HG03135 (cell line): ENCODE results near the gene DGCR6L.
"Not testable (repeated sequence)": the region's sequence is repeated elsewhere in the genome, so short reads cannot be mapped to it uniquely, and the experiment has no call there.

Experiments
- ATAC-seq: cut with Tn5 transposase; IDR thresholded peaks from one replicate; pipeline ENCODE4 v1.9.1; 2021; ENCODE audit warnings: mild to moderate bottlenecking, moderate library complexity; ENCODE audit not compliant: unreplicated experiment

DGCR6L gene

DNA sequence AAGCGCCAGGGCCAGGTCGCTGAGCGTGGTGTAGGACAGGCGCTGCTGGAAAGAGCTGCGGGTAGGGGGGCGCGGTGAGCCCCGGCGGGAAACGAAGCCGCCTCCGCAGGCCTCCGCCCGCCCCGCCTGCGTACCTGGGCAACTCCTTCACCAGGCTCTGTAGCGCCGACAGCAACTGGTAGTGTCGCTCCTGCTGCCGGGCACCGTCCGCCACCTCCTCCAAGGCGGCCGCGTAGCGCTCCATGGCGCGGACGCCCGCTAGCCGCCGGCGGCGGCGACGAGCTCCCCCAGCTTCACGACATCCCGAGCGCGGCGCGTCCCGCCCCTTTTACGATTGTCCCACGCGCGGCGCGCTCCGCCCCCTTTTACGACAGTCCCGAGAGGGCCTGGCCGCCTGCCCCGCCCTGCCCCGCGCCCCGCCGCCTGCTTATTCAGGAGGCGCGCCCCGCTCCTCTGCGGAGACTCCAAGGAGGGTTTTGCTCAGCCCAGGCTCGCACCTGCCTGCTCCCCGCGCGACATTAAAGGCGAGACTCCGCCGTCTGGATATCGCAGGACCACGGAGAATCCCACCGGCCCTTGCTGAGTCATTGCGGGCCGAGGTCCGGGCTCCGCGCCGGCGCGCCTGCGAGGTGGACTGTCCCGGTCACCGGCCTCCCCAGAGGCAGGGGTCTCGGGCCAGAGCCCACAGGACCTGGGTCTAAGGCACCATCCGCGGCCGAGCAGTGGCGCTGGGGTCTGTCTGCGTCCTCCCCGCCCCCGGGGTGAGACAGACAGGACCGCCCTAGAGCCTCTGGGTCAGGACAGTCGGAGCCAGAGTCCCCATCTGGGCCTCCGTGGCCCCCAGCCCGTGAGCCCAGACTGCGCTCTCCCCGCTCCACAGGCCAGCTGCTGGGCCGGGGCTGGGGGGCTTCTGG, at the start of gene DGCR6L:
TSS of gene DGCR6L (minus strand) at position 316 of the 914 bp plus-strand sequence. CDS start at position 244, 72 bp downstream.
- ATAC-seq: peak; percentile 61

GRCh38 chr22:20368875-20369274, 49.0 kb upstream of the DGCR6L start:
- not testable (repeated sequence) for ATAC-seq

DNA sequence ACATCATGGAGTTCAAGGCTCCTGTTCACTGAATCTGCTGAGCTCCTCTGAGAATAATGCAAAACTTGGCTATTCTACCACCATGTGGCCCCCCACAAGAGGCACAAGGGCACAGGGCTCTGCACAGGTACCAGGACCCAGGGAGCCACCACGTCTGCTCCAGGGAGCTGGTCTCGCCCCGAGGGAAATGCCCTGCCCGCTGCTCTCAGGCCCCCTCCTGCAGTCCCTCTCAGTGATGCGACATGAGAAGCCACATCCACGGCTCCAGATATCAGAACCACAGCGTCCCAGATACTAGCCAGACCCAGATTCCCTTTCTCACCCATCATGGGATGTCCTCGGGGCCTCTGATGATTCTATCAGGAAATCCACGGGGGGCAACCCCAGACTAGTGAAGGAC, 47.0 kb upstream of the DGCR6L start:
- ATAC-seq: not testable (repeated sequence)

- not testable (repeated sequence) for ATAC-seq
These were observed 44.7 kb upstream of the DGCR6L start for GRCh38 chr22:20364335-20365260.

- not testable (repeated sequence) for ATAC-seq
These were observed 42.5 kb upstream of the DGCR6L start for GRCh38 chr22:20362403-20362802.

DNA sequence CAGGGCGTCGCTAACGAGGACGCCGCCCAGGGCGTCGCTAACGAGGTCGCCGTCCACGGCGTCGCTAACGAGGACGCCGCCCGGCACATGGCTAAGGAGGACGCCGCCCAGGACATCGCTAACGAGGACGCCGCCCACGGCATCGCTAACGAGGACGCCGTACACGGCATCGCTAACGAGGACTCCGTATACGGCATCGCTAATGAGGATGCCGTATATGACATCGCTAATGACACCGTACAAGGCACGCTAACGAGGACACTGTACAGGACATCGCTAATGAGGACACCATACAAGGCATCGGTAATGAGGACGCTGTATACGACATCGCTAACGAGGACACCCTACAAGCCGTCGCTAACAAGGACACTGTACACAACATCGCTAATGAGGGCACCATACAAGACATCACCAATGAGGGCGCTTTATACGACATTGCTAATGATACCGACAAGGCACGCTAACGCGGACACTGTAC, 41.9 kb upstream of the DGCR6L start:
- not testable (repeated sequence) for ATAC-seq

GRCh38 chr22:20360866-20361751, 41.2 kb upstream of the DGCR6L start:
- not testable (repeated sequence) for ATAC-seq

- not testable (repeated sequence) for ATAC-seq
These were observed 40.4 kb upstream of the DGCR6L start for GRCh38 chr22:20360261-20360660.

DNA sequence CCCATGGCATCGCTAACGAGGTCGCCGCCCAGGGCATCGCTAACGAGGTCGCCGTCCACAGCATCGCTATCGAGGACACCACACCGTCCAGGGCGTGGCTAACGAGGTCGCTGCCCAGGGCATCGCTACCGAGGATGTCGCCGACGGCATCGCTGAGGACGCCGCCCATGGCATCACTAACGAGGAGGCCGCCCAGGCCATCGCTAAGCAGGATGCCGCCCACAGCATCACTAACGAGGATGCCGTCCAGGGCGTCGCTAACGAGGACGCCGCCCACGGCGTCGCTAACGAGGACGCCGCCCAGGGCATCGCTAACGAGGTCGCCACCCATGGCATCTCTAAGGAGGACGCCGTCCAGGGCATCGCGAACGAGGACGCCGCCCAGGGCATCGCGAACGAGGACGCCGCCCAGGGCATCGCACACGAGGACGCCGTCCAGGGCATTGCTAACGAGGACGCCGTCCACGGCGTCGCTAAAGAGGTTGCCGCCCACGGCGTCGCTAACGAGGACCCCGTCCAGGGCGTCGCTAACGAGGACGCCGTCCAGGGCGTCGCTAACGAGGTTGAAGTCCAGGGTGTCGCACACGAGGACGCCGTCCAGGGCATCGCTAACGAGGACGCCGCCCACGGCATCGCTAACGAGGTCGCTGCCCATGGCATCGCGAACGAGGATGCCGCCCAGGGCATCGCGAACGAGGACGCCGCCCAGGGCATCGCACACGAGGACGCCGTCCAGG, 38.8 kb upstream of the DGCR6L start:
- not testable (repeated sequence) for ATAC-seq

GRCh38 chr22:20357967-20358366, 38.1 kb upstream of the DGCR6L start:
- not testable (repeated sequence) for ATAC-seq

- not testable (repeated sequence) for ATAC-seq
These were observed 37.0 kb upstream of the DGCR6L start for GRCh38 chr22:20356906-20357305.

- not testable (repeated sequence) for ATAC-seq
These were observed 36.2 kb upstream of the DGCR6L start for GRCh38 chr22:20355939-20356636.

DNA sequence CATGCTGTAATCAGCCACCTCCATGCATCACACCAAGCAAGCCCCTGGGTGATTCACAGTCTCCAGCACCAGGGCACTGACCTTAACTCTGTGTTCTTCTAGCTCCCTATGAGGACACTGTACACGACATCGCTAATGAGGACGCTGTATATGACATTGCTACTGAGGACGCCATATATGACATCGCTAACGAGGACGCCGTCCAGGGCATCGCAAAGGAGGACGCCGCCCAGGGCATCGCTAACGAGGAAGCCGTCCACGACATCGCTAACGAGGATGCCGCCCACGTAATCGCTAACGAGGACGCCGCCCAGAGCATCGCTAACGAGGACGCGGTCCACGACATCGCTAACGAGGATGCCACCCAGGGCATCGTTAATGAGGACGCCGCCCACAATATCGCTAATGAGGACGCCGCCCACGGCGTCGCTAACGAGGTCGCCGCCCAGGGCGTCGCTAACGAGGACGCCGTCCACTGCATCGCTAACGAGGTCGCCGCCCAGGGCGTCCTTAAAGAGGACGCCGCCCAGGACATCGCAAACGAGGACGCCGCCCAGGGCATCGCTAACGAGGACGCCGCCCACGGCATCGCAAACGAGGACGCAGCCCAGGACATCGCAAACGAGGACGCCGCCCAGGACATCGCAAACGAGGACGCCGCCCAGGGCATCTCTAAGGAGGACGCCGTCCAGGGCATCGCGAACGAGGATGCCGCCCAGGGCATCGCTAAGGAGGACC, 34.5 kb upstream of the DGCR6L start:
- ATAC-seq: no peak

- ATAC-seq: not testable (repeated sequence)
These were observed 32.7 kb upstream of the DGCR6L start for GRCh38 chr22:20352536-20352935.

DNA sequence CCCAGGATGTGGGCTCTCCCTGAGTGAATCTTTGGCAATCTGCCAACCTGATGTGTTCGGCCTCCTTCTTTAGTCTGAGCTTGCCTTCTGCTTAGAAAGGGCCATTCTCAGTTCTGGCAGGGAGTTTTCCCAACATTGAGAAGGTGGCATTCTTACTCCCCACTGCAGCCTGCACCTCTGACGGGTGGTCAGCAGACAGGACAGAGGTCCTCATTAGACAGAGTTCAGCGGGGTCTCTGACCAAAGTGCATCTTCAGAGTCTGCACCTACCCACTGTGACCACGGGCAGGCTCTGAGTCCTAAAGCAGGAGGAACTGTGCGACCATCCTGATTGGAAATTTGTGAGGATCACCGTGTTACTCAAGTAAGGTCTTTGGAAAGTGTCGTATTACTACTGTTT, 26.7 kb upstream of the DGCR6L start:
- not testable (repeated sequence) for ATAC-seq

- ATAC-seq: not testable (repeated sequence)
These were observed 18.4 kb upstream of the DGCR6L start for GRCh38 chr22:20338291-20338690.

DNA sequence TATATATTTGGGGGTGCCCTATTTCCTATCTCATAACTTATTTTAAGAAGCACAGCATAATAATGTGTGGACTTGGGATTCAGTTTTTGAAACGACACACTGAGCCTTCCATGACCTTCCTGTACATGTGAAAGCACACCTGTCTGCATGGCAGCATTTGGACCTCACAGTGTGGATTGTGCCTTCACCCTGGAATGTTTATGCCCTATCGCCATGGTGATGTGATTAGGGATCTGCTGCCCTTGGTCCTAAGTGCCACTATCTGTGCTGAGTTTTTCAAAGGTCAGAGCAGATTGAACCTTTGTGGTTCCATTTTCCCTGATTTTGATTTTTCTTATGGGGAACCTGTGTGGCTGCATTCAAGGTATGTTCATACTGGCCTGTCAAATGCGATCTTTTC, 17.9 kb upstream of the DGCR6L start:
- ATAC-seq: not testable (repeated sequence)

DNA sequence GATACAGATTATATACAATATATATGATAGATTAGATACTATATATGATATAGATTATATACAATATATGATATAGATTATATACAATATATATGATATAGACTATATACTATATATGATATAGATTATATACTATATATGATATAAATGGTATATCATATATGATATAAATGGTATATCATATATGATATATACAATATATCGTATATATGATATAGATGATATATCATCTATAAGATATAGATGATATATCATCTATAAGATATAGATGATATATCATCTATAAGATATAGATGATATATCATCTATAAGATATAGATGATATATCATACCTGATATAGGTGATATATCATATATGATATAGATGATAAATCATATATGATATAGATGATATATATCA, 16.7 kb upstream of the DGCR6L start:
- not testable (repeated sequence) for ATAC-seq
